ENCODE data around the gene COPS7A.

Gene COPS7A

GRCh38 chr12:6771091-6771495, 47.2 kb downstream of the COPS7A start:
- no peak for DNase-seq

- DNase-seq = no peak
These were observed 47.9 kb downstream of the COPS7A start for GRCh38 chr12:6771509-6772330.

DNA sequence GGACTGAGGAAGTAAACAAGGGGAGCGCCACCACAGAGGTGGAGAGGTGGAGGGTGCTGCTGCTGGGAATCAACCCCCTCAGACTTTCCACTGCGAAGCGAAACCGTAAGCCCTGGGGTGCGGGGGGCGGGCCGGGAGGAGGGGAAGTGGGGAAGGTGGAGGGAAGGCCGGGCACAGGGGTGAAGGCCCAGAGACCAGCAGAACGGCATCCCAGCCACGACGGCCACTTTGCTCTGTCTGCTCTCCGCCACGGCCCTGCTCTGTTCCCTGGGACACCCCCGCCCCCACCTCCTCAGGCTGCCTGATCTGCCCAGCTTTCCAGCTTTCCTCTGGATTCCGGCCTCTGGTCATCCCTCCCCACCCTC, 48.5 kb downstream of the COPS7A start, which contains the start of gene LAG3:
Gene LAG3 (plus strand): TSS at position 190 of the 365 bp plus-strand sequence. CDS start 333 bp downstream, outside the sequence.
- no peak for DNase-seq

DNA sequence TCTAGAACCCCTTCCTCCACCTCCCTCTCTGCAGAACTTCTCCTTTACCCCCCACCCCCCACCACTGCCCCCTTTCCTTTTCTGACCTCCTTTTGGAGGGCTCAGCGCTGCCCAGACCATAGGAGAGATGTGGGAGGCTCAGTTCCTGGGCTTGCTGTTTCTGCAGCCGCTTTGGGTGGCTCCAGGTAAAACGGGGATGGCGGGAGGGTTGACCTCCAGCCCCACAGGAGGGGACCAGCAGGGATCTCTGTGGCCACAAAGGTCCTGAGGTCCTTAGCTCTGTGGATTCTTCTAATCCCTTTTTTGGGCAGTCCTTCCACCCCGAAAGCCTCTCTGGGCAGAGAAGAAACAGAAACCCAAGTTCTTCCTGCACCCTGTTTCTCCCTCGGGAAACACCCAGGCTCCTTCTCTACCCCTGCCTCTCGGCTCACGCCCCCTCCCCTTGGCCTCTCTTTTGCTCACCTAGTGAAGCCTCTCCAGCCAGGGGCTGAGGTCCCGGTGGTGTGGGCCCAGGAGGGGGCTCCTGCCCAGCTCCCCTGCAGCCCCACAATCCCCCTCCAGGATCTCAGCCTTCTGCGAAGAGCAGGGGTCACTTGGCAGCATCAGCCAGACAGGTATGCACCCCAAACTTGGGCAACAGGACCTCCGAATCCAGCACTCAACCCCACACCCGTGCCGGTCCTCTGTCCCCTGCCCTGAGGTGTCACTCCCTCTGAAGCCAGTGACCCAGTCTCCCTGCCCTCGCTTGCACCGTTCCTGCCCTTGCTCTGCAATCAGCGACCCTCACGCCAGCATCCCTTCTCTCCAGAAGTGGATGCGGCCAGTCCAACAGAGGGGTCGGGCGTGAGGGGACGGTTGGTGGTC, 49.1 kb downstream of the COPS7A start:
- DNase-seq = no peak

DNA sequence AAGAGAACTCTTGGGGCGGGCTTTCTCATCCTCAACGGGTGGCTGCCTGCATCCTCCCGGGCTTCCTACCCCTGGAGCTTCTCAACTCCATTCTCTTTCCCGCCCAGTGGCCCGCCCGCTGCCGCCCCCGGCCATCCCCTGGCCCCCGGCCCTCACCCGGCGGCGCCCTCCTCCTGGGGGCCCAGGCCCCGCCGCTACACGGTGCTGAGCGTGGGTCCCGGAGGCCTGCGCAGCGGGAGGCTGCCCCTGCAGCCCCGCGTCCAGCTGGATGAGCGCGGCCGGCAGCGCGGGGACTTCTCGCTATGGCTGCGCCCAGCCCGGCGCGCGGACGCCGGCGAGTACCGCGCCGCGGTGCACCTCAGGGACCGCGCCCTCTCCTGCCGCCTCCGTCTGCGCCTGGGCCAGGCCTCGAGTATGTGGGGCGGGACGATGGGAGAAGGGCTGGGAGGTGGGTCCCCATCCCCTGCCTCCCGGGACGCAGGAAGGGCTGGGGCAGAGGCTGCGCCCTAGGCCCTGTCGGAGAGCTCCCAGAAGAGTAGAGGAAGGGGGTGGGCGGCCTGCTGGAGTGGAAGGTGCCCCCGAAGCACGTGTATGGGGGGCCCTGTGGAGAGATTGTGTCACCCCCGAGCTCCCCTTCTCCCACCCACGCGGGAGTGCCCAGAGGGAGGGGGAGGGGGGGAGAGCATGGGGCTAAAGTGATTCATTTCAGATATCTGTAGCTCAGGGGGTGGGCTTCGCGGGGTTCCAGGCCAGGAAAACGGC, 49.9 kb downstream of the COPS7A start:
- DNase-seq = no peak

GRCh38 chr12:6774499-6775062, 50.7 kb downstream of the COPS7A start:
- DNase-seq = no peak

DNA sequence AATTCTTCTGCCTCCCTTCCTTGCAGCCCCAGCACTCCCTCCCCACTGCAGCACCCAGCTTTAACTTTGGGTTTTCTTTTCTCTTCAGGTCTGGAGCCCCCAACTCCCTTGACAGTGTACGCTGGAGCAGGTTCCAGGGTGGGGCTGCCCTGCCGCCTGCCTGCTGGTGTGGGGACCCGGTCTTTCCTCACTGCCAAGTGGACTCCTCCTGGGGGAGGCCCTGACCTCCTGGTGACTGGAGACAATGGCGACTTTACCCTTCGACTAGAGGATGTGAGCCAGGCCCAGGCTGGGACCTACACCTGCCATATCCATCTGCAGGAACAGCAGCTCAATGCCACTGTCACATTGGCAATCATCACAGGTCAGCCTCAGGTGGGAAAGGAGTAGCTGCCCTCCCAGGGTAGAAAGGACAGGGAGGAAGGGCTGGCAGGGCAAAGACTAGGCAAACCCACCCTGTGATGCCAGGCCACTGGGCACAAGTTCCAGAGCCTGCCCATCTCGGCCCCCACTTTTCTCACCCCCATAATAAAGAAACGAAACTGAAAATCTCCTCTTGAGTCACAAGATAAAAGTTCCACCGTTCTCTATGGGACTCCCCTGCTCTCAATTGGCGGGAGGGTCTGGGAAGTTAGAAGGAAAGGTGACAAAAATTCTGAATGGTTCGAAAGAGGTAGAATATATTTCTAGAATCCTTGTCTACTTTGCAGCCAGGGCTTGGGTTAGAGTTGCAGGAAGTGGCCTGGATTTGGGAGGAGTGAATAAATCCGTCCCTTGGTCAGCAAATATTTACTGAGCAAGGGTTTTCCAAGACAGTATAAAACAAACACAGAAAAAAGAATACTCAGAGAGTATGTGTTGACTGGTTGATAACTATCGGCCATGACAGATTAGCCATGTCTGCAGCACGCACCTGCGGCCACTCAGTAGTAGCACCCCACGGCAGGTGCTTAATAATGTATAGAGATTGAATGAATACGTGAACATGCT, 51.6 kb downstream of the COPS7A start:
- DNase-seq = no peak

GRCh38 chr12:6777386-6777785, 53.5 kb downstream of the COPS7A start:
- DNase-seq = no peak

DNA sequence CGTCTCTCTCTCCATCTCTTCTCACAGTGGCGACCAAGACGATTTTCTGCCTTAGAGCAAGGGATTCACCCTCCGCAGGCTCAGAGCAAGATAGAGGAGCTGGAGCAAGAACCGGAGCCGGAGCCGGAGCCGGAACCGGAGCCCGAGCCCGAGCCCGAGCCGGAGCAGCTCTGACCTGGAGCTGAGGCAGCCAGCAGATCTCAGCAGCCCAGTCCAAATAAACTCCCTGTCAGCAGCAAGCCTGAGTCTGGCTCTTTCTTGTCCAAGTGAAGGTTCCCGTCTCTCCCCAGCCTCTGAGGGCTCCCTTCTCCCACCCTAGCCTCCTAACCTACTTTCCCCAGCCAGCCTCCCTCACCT, 54.3 kb downstream of the COPS7A start:
- DNase-seq = no peak

- DNase-seq = peak; percentile 95 to 96
These were observed 55.0 kb downstream of the COPS7A start for GRCh38 chr12:6778574-6779550.

GRCh38 chr12:6779708-6780432, 56.0 kb downstream of the COPS7A start:
- no peak for DNase-seq

- no peak for DNase-seq
These were observed 56.7 kb downstream of the COPS7A start for GRCh38 chr12:6780573-6780972.
